ENCODE data around the gene YBX2.

The YBX2 gene

GRCh38 chr17:7322520-7323194 lies 28.2 kb upstream of the YBX2 start:
- no peak for DNase-seq (ENCODE audit: extremely low spot score)
- CTCF ChIA-PET, result no interaction called here
- POLR2A ChIA-PET, result no interaction called here
- TF ChIP-seq FOXK2 (IDR thresholded peaks at IDR 0.05) (no peak), LEF1 (IDR thresholded peaks at IDR 0.05; ENCODE audit: borderline replicate concordance) (no peak)

- TF ChIP-seq FOXK2 (IDR thresholded peaks at IDR 0.05), result no peak
- ChIA-PET CTCF (no interaction called here), POLR2A (interaction anchor here (1.6 to 2.3 kb wide), 3 partner anchors 8 to 102 kb away, joined by 5 to 14 read pairs (median 5); partner anchors contain the start of genes ACADVL, DLG4 and NEURL4)
- DNase-seq (ENCODE audit: extremely low spot score), result no peak
These were observed 27.0 kb upstream of the YBX2 start for GRCh38 chr17:7321466-7321865.

GRCh38 chr17:7318121-7318860 lies 23.9 kb upstream of the YBX2 start:
- TF ChIP-seq BHLHE40 (IDR thresholded peaks at IDR 0.05; ENCODE audit: borderline replicate concordance) (no peak), SUZ12 (IDR thresholded peaks at IDR 0.05) (no peak), ARNT (IDR thresholded peaks at IDR 0.05) (no peak), ZNF384 (IDR thresholded peaks at IDR 0.05) (no peak), SP1 (IDR thresholded peaks at IDR 0.05) (no peak), FOXA1 (IDR thresholded peaks at IDR 0.05) (no peak), CTBP1 (IDR thresholded peaks at IDR 0.05; ENCODE audit: borderline replicate concordance) (no peak), HDGF (IDR thresholded peaks at IDR 0.05; ENCODE audit: borderline replicate concordance) (no peak), FOXM1 (IDR thresholded peaks at IDR 0.05; ENCODE audit: borderline replicate concordance) (no peak), FOXK2 (IDR thresholded peaks at IDR 0.05) (no peak), ELF4 (IDR thresholded peaks at IDR 0.05) (no peak), L3MBTL2 (conservative IDR thresholded peaks at IDR 0.05) (no peak), NFRKB (IDR thresholded peaks at IDR 0.05) (no peak), LEF1 (IDR thresholded peaks at IDR 0.05; ENCODE audit: borderline replicate concordance) (no peak), TARDBP (IDR thresholded peaks at IDR 0.05) (no peak)
- ChIA-PET POLR2A (interaction anchor here (6.4 kb wide), 1 partner anchor 10 kb away, joined by 56 read pairs; the partner anchor contains the start of gene NEURL4), CTCF (interaction anchor here (0.5 kb wide), 1 partner anchor 376 kb away, joined by 3 read pairs; no protein-coding TSS in a partner anchor)
- DNase-seq (ENCODE audit: extremely low spot score), result no peak

- ChIA-PET CTCF (no interaction called here), POLR2A (interaction anchor here (6.4 kb wide), 1 partner anchor 11 kb away, joined by 56 read pairs; the partner anchor contains the start of gene NEURL4)
- no peak for TF ChIP-seq FOXA1 (IDR thresholded peaks at IDR 0.05)
- TF ChIP-seq ELF4 (IDR thresholded peaks at IDR 0.05), result no peak
- TF ChIP-seq LEF1 (IDR thresholded peaks at IDR 0.05; ENCODE audit: borderline replicate concordance), result no peak
- TF ChIP-seq BHLHE40 (IDR thresholded peaks at IDR 0.05; ENCODE audit: borderline replicate concordance), result no peak
- TF ChIP-seq TARDBP (IDR thresholded peaks at IDR 0.05), result no peak
- no peak for DNase-seq (ENCODE audit: extremely low spot score)
These were observed 22.8 kb upstream of the YBX2 start for GRCh38 chr17:7317161-7317803.

- no peak for DNase-seq (ENCODE audit: extremely low spot score)
- POLR2A ChIA-PET, result interaction anchor here (6.4 kb wide), 1 partner anchor 12 kb away, joined by 56 read pairs; the partner anchor contains the start of gene NEURL4
- CTCF ChIA-PET, result interaction anchor here (0.7 kb wide), 1 partner anchor 9 kb away, joined by 4 read pairs; no protein-coding TSS in a partner anchor
- no peak for TF ChIP-seq ARNT (IDR thresholded peaks at IDR 0.05)
- no peak for TF ChIP-seq ZNF384 (IDR thresholded peaks at IDR 0.05)
- TF ChIP-seq FOXK2 (IDR thresholded peaks at IDR 0.05), result no peak
- TF ChIP-seq SP1 (IDR thresholded peaks at IDR 0.05), result no peak
- TF ChIP-seq TARDBP (IDR thresholded peaks at IDR 0.05), result no peak
- no peak for TF ChIP-seq FOXA1 (IDR thresholded peaks at IDR 0.05)
- TF ChIP-seq SUZ12 (IDR thresholded peaks at IDR 0.05), result no peak
- no peak for TF ChIP-seq PKNOX1 (IDR thresholded peaks at IDR 0.05)
- TF ChIP-seq L3MBTL2 (conservative IDR thresholded peaks at IDR 0.05), result no peak
- no peak for TF ChIP-seq ELF4 (IDR thresholded peaks at IDR 0.05)
These were observed 21.3 kb upstream of the YBX2 start for GRCh38 chr17:7315570-7316235.

- ChIA-PET CTCF (interaction anchor here (0.7 kb wide), 1 partner anchor 10 kb away, joined by 4 read pairs; no protein-coding TSS in a partner anchor), POLR2A (interaction anchor here (0.6 to 6.4 kb wide), 5 partner anchors 13 to 94 kb away, joined by 4 to 56 read pairs (median 7); partner anchors contain the start of genes NEURL4, SLC2A4 and TMEM256)
- TF ChIP-seq LEF1 (IDR thresholded peaks at IDR 0.05; ENCODE audit: borderline replicate concordance) (no peak), BHLHE40 (IDR thresholded peaks at IDR 0.05; ENCODE audit: borderline replicate concordance) (no peak), SP1 (IDR thresholded peaks at IDR 0.05) (no peak), ARNT (IDR thresholded peaks at IDR 0.05) (peak; percentile 50; the same call in 1 of the 2 replicates), ZNF384 (IDR thresholded peaks at IDR 0.05) (no peak), L3MBTL2 (conservative IDR thresholded peaks at IDR 0.05) (peak; percentile 68), FOXM1 (IDR thresholded peaks at IDR 0.05; ENCODE audit: borderline replicate concordance) (no peak), TARDBP (IDR thresholded peaks at IDR 0.05) (no peak), PKNOX1 (IDR thresholded peaks at IDR 0.05) (no peak), FOXA1 (IDR thresholded peaks at IDR 0.05) (no peak), HDGF (IDR thresholded peaks at IDR 0.05; ENCODE audit: borderline replicate concordance) (peak; percentile 80; the same call in 1 of the 2 replicates), FOXK2 (IDR thresholded peaks at IDR 0.05) (no peak), SUZ12 (IDR thresholded peaks at IDR 0.05) (no peak), CTBP1 (IDR thresholded peaks at IDR 0.05; ENCODE audit: borderline replicate concordance) (no peak), NFRKB (IDR thresholded peaks at IDR 0.05) (no peak), ELF4 (IDR thresholded peaks at IDR 0.05) (peak; percentile 83)
- peak; percentile 92 for DNase-seq (ENCODE audit: extremely low spot score)
These were observed 20.5 kb upstream of the YBX2 start, which contains the start of gene GPS2 for GRCh38 chr17:7314719-7315569. GPS2 (minus strand) TSS chr17:7315360; CDS start chr17:7315052, 308 bp downstream.

All from HEK293T (cell line).